ENCODE data around the gene IQSEC1. TPM values are rescaled to one million over a fixed set of nuclear protein-coding genes. Genes with fewer than 3 reads are reported as not detected.

IQSEC1 gene
- total and polyA plus RNA-seq, 9 of the 15 experiments (the other 6 are each of a cell fraction or from before 2014, with no cell fraction given), result 0.56 to 39.0 (median 6.8) TPM

DNA sequence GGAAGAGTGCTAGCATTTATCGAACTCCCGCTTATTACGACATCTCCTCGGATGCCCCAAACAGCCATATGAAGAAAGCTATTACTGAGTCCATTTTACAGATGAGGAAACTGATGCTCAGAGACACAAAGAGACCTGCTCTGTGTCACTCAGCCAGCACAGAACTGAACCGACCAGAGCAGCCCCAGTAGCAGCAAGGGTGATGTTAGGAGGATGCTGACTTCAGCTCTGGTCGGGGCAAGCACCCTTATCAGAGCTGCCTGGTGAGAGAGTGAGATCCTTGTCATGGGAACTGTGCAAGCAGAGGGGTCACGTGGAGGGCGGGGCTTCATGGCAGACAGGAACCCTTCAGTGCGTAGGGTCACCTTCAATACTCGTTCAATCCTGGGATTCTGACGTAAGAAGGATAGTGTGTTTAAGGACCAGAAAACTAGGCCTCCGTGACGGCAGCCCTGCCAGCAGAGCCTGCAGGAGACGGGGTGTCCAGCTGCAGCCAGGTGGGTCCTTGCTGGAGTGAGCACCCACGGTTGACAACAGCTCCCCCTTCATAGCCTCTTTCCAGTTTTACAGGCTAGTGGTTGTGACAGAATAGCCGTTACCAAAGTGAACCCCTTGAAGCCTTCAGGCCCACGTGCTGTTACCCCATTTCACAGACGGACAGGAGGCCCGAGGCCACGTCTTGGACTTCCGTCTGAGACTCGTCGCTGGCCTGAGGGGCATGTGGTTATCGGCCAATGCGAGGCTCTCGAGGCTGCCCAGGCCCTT lies 12.0 kb upstream of the IQSEC1 start (continued):
- TF ChIP-seq ZFX (CRISPR knock-in tag; IDR thresholded peaks at IDR 0.05), result peak; percentile 72
- peak; percentile 57; the same call in 1 of the 2 replicates for TF ChIP-seq CREM (IDR thresholded peaks at IDR 0.05; ENCODE audit: low read depth)
- peak; percentile 96 for TF ChIP-seq USF2 (CRISPR knock-in tag; IDR thresholded peaks at IDR 0.05)
- no peak for TF ChIP-seq ZNF609 (CRISPR knock-in tag; IDR thresholded peaks at IDR 0.05; ENCODE audit: borderline replicate concordance)
- TF ChIP-seq, protein P1, sequence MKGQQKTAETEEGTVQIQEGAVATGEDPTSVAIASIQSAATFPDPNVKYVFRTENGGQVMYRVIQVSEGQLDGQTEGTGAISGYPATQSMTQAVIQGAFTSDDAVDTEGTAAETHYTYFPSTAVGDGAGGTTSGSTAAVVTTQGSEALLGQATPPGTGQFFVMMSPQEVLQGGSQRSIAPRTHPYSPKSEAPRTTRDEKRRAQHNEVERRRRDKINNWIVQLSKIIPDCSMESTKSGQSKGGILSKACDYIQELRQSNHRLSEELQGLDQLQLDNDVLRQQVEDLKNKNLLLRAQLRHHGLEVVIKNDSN (CRISPR knock-in tag; IDR thresholded peaks at IDR 0.05), result peak; percentile 96
- TF ChIP-seq XRCC5 (IDR thresholded peaks at IDR 0.05; ENCODE audit: low read depth, low read length), result no peak
- peak; percentile 73; the same call in 1 of the 2 replicates for TF ChIP-seq HDAC8 (tag; IDR thresholded peaks at IDR 0.05)
- no peak for TF ChIP-seq CBFB (CRISPR knock-in tag; IDR thresholded peaks at IDR 0.05)
- peak; percentile 24 for TF ChIP-seq HMGN3 (IDR thresholded peaks at IDR 0.05; ENCODE audit: borderline replicate concordance, extremely low read depth, insufficient read length, low read depth, low read length)
- TF ChIP-seq CHD4 (IDR thresholded peaks at IDR 0.05; ENCODE audit: insufficient read depth, insufficient replicate concordance, low read depth, low read length, poor library complexity, severe bottlenecking), result peak; percentile 87
- peak; percentile 28 for TF ChIP-seq HNRNPLL (IDR thresholded peaks at IDR 0.05; ENCODE audit: low read depth, low read length, poor library complexity, severe bottlenecking)
- TF ChIP-seq MBD1 (CRISPR knock-in tag; IDR thresholded peaks at IDR 0.05), result peak; percentile 48; the same call in 1 of the 2 replicates
- peak; percentile 38; the same call in 1 of the 2 replicates for TF ChIP-seq GMEB1 (CRISPR knock-in tag; IDR thresholded peaks at IDR 0.05)
